GM19240 (cell line): ENCODE results near the gene C2CD3.
"Not testable (repeated sequence)": the region's sequence is repeated elsewhere in the genome, so short reads cannot be mapped to it uniquely, and the experiment has no call there.

Source experiments
- DNase-seq: peaks from one replicate; pipeline ENCODE4 v3.0.0; 2011; ENCODE audit warnings: low spot score; ENCODE audit not compliant: insufficient read length

The C2CD3 gene

DNA sequence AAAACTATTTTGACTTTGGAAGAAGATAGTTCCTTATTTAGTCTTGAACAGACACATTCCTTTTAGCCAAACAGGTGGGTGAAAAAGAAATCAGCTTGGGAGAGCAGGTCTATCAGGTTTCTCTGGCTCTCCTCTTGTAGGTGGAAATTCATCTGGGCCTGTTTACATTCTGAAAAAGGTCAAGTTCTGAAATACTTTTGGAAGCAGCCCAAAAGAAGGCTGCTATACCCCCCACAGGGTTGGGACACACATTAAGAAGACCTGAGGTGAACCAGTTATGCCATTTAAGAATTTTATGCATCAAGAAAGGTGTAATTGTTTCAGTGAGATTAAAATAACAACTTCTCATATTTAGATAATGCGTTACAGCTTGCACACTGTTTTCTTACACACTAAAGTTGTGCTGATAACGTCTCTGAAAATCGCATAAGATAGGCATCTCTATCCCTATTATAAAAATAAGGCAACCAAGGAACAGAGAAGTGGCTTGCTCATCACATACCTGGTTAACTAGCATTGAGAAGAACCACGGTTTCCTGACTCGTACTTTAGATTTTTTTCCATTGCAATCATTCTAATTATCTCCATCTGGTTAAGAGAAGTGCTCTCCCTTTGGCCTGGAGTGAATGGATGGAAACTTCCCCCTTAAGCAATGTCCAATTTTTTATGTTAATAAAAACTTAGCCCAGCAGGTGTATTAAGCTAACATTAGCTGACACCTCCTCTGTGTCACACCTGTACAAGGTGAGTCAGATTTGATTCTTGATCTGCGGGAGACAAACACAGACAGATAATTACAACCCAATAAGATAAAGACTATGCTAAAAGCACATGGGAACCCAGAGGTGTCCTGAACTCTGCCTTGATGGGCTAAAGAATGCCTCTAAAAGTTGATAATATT, 101.4 kb downstream of the C2CD3 start:
- no peak for DNase-seq

DNA sequence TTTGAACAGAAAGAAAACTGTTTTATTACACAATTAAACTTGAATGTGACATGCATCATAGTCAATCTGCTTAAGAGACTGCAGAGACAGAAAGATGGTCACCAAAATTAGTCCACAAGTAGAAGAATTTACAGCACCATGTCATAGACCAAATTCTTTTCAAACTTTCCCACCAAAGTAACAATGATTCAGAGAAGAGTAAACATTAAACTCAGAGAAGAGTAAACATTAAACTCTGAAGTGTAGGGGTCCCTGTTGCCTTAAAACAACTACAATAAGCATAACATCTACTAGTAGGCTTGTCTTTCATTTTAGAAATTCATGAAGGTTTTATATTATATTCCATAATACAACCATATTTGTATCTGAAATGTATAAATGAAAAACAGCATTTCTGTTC, 104.1 kb downstream of the C2CD3 start:
- DNase-seq = not testable (repeated sequence)

DNA sequence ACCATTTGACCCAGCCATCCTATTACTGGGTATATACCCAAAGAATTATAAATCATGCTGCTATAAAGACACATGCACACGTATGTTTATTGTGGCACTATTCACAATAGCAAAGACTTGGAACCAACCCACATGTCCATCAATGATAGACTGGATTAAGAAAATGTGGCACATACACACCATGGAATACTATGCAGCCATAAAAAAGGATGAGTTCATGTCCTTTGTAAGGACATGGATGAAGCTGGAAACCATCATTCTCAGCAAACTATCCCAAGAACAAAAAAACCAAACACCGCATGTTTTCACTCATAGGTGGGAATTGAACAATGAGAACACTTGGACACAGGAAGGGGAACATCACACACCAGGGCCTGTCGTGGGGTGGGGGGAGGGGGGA, 105.3 kb downstream of the C2CD3 start:
- not testable (repeated sequence) for DNase-seq

DNA sequence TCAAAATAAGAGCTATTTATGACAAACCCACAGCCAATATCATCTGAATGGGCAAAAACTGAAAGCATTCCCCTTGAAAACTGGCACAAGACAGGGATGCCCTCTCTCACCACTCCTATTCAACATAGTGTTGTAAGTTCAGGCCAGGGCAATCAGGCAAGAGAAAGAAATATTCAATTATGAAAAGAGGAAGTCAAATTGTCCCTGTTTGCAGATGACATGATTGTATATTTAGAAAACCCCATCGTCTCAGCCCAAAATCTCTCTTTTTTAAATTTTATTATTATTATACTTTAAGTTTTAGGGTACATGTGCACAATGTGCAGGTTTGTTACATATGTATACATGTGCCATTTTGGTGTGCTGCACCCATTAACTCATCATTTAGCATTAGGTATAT, 107.2 kb downstream of the C2CD3 start:
- DNase-seq = not testable (repeated sequence)

DNA sequence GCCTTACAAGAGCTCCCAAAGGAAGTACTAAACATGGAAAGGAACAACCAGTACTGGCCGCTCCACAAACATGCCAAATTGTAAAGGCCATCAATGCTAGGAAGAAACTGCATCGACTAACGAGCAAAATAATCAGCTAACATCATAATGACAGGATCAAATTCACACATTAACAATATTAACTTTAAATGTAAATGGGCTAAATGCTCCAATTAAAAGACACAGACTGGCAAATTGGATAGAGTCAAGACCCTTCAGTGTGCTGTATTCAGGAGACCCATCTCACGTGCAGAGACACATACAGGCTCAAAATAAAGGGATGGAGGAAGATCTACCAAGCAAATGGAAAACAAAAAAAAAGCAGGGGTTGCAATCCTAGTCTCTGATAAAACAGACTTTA, 109.2 kb downstream of the C2CD3 start:
- DNase-seq = not testable (repeated sequence)

DNA sequence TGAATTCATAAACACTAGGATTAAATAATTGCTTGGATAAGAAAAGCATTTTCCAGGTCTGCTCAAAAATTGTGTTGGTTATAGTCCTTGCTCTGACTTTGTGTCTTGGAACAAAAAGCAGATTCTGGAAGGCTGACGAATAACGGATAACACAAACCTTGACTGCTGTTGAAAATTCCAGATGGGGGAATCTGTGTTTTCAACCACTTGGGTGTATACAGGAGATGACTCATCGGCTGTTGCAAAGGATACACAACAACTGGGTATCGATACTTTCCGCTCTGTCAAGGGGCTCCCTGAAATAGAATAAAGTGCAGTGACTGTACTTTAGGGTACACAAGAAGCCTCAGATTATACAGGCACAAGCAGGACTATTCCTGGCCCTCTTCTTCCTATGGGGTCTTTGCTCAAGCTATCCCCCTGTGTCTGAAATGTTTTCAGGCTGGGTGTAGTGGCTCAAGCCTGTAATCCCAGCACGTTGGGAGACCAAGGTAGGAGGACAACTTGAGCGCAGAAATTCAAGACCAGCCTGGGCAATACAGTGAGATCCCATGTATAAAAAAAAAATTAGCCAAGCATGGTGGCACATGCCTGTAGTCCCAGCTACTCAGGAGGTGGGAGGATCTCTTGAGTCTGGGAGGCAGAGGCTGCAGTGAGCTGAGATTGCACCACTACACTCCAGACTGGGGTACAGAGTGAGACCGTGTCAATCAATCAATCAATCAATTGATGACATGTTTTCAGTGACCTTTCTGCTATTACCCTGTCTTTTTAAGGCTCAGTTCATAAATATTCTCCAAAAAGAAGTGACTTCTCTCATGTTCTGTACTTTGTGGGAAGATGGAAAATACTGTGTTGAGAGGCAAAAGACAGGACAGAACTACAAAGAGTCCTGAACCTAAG, 113.3 kb downstream of the C2CD3 start:
- DNase-seq = no peak

DNA sequence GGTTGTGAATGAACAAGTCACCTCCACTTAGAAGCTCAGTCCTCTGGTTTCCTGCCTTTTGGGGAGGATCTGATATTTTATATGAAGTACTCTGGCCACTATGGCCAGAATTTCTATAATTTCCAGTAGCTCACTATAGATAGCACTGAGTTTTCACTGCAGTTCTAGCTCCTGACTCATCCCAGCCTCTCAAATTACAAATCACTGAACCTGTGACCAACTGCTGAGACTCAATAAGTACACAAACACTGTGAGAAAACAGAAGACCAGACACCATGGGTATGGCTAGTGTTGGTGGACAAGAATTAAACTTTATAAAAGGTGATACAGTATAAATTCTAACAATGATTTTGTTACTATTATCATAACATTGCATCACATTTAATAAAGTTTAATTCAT, 114.9 kb downstream of the C2CD3 start:
- DNase-seq = no peak

DNA sequence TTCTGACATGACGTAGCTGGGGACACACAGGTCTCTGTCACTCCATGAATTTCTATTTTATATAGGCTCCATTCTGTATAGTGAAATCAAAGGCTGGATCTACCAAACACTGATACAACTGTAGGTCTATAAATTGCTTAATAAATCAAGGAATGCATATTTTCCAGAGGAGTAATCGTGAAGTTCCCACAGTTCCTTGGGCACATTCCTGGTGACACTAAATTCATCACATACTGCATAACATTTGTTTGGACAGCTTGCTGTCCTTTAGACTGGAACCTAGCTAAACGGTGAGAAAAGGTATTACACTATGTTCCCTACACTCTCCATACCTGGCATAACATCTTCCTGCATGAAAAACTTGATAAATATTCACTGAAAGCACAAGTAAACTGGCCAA, 120.3 kb downstream of the C2CD3 start:
- DNase-seq = no peak

DNA sequence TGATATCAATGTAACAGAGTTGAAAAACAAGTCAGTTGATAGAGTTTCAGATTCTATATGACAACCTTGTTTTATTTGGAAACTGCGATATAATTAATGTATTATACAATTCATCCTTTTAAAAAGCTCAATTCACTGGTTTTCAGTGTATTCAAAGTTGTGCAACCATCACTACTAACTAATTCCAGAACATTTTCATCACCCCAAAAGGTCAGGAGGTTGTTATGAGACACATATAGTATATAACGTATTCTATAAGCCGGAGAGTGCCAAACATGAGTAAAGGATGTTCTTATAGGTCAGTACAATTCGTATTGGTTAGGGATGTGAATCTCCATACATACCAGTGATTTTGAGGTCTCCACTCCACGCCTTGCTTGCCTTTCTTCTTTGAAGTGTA, 121.8 kb downstream of the C2CD3 start:
- DNase-seq = no peak

DNA sequence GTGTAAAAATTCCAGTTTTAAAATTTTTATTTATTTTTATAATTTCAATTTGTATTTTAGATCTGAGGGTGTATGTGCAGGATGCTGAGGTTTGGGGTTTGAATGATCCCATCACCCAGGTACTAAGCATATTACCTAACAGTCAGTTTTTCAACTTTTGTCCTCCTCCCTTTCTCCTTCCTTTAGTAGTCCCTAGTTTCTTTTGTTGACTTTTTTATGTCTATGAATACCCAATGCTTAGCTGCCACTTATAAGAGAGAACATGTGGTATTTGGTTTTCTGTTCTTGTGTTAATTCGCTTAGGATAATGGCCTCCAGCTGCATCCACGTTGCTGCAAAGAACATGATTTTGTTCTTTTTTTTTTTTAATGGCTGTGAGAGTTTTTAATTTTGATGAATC, 126.3 kb downstream of the C2CD3 start:
- no peak for DNase-seq

DNA sequence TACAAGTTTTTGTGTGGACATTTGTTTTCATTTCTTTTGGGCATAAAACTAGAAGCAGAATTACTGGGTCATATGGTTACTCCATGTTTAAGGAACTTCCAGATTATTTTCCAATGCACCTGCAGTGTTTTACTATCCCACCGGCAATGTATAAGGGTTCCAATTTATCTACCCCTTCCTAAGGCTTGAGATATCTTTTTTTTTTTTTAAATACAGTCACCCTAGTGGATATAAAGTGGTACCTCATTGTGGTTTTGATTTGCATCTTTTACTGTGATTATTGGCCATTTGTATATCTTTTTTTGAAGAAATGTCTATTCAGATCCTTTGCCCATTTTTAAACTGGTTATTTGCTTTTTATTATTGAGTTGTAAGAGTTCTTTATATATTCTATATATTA, 127.4 kb downstream of the C2CD3 start:
- DNase-seq = no peak

DNA sequence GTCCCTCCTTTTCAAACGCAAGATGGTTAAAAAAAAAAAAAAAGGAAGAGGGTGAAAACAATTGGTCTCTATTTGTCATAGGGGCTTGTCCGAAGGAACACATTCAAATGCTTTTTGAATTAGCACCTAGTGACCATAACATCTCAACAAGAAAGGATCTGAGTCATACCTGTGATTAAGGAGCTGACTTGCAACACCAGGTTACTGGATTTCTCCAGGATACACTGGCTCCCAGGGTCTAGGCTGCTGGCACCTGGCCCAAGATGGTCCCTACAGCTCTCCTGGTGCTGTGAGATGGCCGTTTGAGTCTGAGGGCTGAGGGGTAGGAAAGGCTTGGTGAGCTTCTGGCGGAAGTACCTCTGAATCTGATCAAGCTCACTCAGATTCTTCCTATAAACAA, 133.5 kb downstream of the C2CD3 start:
- no peak for DNase-seq

DNA sequence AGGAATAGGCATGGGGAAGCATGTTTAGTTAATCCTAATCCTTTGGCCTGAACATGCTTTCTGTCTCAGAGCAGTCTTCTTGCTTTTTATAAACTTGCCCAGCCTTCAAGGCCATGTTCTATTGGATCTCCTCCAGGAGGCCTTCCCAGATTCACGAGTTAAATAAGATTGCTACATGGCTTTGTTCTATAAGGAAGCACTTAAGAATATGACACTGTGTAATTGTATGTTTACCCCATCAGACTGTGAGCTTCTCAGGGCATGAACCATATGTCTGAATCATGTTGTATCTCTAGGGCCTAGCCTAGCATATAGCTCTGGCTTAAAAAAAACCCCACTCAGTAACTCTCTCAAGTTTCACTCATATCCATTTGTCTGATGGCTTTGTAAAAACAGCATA, 135.5 kb downstream of the C2CD3 start:
- DNase-seq = no peak

DNA sequence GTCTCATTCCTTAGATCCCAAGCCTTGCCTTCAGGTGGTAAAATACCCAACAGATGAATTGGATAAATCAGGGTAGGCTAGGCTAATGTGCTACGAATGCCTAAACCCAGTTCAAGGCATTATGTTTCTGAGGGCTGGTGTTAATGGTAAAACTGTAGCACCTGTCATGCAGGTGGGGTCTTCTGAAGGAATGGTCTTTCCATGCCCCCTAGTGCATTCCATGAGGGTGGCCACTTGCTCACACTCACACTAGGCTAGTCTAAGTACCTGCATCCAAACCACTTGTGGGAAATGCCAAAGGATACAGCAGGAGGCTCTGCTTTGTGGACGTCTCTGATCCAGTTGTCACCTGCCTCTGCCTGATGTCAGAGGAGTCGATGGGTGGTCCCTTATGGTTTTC, 137.8 kb downstream of the C2CD3 start:
- DNase-seq = no peak

DNA sequence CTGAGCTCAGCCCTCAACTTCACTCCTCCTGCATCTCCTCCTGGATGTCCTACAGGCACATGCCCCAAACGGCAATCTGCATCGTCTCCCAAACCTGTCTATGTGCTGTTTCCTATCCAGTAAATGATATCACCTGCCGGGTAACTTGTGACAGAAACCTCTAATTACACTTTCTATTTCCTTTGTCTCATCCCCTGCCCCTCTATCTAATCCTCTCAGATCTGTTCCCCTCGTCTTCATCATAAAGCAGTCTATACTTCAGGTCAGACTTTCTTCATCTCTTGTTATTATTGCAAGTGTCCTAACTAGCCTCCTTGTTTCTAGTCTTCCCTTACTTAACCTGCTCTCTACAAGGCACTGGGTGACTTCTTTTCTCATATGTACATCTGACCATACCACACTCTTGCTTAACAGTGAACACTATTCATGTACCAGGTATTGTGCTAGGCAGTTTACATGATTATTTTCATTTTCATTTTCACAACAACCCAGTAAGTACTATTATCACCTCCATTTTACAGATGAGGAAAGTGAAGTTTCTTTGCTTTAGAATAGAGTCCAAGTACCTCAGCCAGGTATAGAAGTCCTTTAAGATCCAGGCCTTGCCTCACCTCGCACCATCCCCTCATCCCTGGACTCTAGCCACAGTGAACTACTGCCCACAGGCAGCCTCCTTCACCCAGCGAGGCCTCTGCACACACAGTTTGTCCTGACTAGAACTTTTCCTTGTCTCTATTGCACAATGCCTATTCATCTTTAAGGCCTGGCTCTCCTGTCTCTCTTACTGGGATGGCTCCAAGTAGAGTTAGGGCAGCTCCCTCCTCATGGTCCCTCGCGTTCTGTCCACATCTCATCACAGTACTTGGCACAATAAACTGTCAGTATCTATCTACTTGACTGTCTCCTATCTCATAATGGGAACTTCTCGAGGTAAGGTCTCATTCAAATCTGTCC, 139.8 kb downstream of the C2CD3 start:
- no peak for DNase-seq

DNA sequence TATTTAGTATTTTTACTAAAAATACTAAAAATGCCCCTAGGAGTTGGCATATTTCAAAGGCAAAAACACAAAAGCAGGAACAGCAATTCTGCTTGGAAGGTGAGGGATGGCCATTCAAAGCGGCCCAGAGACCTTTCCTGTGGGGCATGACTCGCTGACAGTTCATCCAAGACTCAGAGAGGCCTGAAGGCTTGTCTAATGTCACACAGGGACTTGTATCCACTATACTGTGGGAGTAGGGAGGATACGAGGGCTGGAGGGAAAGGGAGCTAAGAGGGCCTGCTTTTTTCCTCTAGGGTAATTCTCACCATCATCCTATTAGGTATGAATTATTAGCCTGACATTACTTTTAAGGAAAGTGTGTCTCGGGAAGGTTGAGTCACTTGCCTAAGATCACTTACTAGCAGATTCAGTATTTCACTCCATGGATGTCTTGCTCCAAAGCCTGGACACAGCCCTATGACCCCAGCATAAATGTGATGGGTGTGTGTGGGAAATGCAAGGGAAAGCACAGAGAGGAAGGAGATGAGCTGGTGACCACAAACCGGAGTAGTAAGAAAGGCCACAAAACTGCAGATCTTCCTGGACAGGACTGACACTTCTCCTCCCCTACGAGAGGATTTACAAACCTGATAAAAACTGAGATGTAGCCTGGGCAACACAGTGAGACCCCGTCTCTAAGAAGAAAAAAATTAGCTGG, 145.2 kb downstream of the C2CD3 start:
- DNase-seq = no peak

DNA sequence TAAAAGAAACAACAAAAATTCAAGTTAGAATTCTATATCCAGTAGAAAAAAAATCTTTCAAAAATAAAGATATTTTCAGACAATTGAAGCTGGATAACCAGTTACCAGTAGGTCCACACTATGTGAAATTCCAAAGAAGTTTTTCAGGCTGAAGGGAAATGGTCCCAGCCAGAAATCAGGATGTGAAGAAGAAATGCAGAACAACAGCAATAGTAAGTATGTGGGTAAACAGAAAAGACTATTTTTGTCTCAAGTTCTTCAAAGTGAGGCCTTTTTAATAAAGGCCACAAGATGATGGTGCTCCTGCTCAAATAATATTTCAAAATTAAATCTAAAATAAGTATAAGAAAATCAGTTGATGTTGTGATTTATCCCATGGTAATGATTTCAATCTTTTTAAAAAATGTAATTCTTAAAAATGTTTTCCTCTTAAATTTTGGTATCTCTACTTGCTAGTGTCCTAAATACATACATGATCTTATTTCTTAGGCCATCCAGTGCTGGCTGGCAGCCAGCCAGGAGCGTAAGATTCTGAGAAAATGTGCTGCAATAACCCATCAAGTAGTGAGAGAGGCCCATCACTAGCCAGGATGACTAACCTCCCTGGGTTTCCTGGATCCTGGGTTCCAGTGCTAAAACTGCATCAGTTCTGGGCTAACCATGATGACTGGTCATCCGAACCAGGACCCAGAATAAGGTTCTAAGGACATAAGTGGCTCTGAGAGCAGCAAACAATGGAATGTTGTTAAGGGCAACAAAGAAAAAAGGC, 146.4 kb downstream of the C2CD3 start:
- DNase-seq = no peak

DNA sequence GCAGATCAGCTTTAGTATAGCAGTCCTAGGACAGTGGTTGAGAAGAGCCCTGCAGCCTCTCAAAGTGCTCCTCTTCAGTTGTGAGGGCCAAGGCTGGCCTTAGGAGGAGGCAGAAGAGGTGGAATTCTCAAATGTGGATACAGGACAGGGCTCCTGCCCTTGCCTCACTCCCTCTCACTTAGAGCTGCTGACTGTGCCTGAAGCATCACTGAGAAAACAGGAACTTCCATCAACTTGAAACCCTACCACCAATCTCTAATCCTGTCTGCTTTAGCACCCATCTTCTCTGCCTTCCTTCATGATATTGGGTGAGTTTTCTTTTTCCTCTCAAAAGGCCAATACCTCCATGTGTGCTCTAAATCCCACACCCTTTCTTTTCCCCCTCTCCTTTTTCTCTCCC, 147.5 kb downstream of the C2CD3 start:
- DNase-seq = no peak

DNA sequence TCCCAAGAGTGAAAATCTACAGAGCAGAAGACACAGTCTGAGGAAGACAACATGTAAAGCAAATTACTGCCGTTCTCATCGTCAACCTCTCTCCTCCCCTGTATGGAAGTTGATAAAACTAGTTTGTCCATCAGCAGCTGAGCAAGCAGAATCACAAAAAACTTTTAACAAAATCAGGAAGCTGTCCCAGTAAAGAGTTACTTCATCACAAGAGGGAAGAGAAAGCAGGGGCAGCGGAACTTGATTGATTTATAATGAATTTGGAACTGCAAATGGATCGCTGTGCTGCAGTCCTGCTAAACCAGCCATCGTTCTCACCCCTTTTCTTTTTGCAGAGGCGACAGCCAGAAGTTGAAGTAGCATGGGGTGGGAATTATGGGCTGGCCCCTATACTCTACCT, 148.3 kb downstream of the C2CD3 start:
- no peak for DNase-seq

DNA sequence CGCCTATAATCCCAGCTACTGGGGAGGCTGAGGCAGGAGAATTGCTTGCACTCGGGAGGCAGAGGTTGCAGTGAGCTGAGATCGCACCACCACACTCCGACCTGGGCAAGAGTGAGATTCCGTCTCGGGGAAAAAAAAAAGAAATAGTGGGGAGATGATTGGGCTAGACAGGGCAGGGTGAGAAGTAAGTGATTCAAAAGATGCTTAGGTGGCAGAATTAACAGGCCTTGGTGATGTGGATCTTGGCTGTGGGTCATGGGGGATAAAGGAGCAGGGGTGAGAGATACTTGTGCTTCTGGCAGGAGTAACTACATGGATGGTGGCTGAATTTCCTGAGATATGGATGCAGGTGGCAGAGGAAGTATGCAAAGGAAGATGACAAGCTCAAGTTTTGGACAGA, 148.8 kb downstream of the C2CD3 start:
- DNase-seq = no peak
